ENCODE measurements around the gene CDH4.
"Not testable (repeated sequence)": the region's sequence is repeated elsewhere in the genome, so short reads cannot be mapped to it uniquely, and the experiment has no call there.

The CDH4 gene

DNA sequence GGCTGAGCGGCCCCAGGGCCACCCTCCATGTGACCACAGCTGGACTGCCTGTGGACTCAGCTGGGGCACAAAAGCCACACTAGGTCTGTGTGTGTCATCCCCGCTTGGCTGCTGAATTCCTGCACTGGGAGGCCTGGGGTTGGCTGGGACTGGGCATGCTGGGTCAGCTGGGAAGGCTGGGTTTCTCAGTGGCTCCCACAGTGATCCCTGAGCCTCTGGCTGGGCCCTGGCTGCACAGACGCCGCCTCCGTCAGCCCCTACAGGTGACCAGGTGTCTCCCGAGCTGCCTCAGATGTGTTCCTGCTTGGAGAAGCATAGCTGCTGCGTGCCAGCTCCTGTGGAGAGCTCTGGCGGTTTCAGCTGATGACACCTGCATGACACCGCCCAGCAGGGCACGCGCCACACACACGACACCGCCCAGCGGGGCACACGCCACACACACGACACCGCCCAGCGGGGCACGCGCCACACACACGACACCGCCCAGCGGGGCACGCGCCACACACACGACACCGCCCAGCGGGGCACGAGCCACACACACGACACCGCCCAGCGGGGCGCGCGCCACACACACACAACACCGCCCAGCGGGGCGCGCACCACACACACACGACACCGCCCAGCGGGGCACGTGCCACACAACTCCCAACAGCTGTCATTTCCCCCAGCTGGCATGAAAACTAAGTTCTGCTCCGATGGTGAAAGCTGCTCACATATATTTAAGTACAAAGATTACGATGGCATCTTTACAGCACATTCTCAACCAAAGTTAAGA is 724.8 kb downstream of the CDH4 start:
- Histone ChIP-seq H3K4me1 (peaks cover 6% of the 10 kb centered on the region), H3K4me3 (no peak overlapping the region), H3K36me3 (replicated peaks) (peaks cover 26% of the 10 kb centered on the region), H3K27me3 (ENCODE audit: low read depth) (no peaks in the 10 kb centered on the region), H3K9me3 (no peaks in the 10 kb centered on the region)
- in situ Hi-C loops (cut with MboI; ENCODE audit: low sequenced_read_pairs), result no loop called here
- no peak for DNase-seq (ENCODE audit: low spot score in 2 of 2)

DNA sequence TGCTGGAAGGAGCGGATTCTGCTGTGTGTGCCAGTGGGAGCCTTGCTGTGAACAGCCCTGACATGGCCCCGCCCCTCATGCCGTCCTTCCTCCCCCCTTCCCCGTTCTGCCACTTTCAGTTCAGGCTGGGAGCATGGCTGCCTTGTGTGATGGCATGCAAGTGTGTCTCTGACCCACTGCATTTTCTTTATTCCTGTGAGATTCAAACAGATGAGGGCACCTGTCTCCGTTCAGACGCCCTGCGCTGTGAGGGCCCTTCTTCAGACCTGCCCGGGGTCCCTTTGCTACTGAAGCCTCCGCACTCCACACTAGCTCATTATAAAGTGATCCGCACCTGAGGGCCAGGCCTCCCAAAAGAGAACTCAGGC is 725.3 kb downstream of the CDH4 start:
- Histone ChIP-seq H3K9me3 (no peaks in the 10 kb centered on the region), H3K36me3 (replicated peaks) (peaks cover 26% of the 10 kb centered on the region), H3K27me3 (ENCODE audit: low read depth) (no peaks in the 10 kb centered on the region), H3K4me3 (no peak overlapping the region), H3K4me1 (peaks cover 6% of the 10 kb centered on the region)
- DNase-seq (ENCODE audit: low spot score in 2 of 2), result no peak
- in situ Hi-C loops (cut with MboI; ENCODE audit: low sequenced_read_pairs), result no loop called here

DNA sequence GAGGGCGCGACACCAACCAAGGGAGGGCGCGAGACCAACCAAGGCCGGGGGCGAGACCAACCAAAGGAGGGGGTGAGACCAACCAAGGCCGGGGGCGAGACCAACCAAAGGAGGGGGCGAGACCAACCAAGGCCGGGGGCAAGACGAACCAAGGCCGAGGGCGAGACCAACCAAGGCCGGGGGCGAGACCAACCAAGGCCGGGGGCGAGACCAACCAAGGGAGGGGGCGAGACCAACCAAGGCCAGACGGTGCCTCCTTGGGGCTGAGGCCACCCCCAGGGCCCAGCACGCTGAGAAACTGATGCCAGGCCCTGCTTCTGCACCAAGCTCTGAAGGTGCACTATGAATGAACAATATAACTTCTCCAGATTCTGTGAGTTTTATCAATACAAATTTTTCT is 726.4 kb downstream of the CDH4 start:
- Histone ChIP-seq H3K4me1 (peaks cover 6% of the 10 kb centered on the region), H3K27me3 (ENCODE audit: low read depth) (no peaks in the 10 kb centered on the region), H3K36me3 (replicated peaks) (peaks cover 15% of the 10 kb centered on the region), H3K4me3 (no peak overlapping the region), H3K9me3 (no peaks in the 10 kb centered on the region)
- in situ Hi-C loops (cut with MboI; ENCODE audit: low sequenced_read_pairs), result no loop called here
- DNase-seq (ENCODE audit: low spot score in 2 of 2), result no peak

DNA sequence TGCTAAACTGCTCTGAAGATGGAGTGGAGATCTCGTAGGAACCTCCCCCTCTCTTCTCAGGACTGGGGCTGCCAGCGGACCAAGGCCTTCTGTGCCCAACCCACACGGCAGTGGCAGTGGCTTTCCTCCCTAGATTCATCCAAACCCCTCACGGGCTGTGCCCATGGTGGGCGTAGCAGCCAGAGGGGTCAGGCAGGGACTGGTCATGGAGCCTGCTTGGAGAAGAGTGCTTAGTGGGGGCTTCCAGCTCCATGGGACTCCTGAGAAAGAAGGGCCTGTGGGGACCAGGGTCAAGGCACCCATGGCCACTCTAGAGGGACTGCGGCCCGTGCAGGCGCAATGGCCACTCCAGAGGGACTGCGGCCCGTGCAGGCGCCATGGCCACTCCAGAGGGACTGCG is 727.0 kb downstream of the CDH4 start:
- H3K27me3 ChIP-seq (ENCODE audit: low read depth), result no peaks in the 10 kb centered on the region
- no peak overlapping the region for H3K4me3 ChIP-seq
- in situ Hi-C loops (cut with MboI; ENCODE audit: low sequenced_read_pairs), result no loop called here
- peaks cover 6% of the 10 kb centered on the region for H3K4me1 ChIP-seq
- no peak for DNase-seq (ENCODE audit: low spot score in 2 of 2)
- H3K36me3 ChIP-seq (replicated peaks), result peaks cover 9% of the 10 kb centered on the region
- no peaks in the 10 kb centered on the region for H3K9me3 ChIP-seq

DNA sequence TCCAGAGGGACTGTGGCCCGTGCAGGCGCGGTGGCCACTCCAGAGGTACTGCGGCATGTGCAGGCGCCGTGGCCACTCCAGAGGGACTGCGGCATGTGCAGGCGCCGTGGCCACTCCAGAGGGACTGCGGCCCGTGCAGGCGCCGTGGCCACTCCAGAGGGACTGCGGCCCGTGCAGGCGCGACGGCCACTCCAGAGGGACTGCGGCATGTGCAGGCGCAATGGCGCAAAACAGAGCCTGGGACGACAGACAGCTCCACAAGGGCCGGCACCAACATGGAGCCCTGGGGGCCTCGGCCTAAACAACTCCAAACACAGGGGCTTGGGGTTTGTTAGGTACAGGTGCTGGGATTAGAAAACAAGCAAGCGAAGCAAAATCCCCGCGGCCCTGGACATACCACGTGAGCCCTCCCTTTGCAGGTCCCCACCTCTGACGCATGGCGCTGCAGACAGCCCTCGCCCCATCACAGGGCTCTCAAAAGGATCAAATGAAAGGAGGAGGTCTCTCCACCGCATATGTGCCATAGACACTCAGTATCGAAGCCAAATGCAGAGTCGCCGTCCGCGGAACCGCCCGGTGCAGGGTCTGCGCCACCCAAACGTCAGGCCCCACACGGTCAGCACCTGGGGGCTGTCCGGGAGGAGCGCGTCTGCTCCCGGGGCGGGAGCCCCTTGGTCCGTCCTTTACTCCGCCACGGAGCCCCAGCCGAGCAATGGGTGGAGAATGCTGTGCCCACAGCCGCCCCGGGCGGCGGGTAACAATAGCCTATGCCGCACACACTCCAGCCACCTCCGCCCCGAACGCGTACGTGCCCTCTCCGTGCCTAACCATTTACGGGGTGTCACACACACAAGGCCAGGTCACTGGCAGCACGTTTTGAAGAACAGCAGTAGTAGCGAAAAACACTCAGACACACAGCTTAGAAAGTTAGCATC is 727.9 kb downstream of the CDH4 start:
- H3K9me3 ChIP-seq, result no peaks in the 10 kb centered on the region
- no peak overlapping the region for H3K4me3 ChIP-seq
- no peak for DNase-seq (ENCODE audit: low spot score in 2 of 2)
- in situ Hi-C loops (cut with MboI; ENCODE audit: low sequenced_read_pairs), result no loop called here
- no peaks in the 10 kb centered on the region for H3K27me3 ChIP-seq (ENCODE audit: low read depth)
- peaks cover 5% of the 10 kb centered on the region; the same call in 1 of the 2 replicates for H3K36me3 ChIP-seq (replicated peaks)
- H3K4me1 ChIP-seq, result peaks cover 6% of the 10 kb centered on the region

DNA sequence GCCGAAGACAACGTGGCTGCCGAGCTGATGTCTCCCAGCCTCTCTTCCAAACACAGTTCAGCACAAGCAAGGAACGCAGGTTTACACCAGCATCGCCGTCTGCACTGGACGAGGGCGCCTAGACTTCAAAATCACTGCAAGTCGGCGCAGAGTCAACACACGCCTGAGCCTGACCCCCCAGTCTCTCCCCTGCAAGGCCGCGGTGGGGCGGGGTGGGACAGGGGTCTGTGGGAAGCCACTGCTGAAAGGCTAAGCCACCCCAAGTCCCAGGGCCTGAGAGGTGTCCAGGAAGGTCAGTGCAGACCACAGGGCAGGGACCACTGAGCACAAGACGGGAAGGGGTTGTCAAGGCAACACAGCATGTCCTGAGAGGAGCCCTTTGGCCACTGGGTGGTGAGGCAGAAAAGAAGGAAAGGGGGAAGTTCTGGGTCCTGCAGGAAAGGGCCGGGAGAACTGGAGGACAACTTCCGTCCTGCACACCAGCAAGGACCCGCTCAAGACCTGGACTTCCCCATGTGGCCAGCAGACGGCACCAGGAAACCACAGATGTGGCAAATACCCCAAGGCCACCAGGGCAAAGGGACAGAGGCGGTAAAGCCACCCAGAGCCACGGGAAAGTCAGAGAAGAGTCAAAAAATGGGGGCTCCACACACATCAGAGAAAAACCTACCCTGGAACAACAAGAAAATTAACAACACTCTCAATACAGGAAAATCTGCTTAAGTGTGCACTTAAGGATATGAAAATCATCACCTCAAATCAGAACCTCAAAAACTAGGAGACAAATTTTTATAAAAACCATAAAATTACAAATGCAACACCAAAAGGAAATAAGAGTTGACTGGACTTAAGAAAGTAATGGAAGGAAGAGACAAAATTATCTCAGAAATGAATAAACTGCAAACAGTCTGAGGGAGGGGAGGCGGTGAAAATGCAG is 728.9 kb downstream of the CDH4 start:
- in situ Hi-C loops (cut with MboI; ENCODE audit: low sequenced_read_pairs), result no loop called here
- peaks cover 5% of the 10 kb centered on the region for H3K36me3 ChIP-seq (replicated peaks)
- no peak overlapping the region for H3K4me3 ChIP-seq
- no peaks in the 10 kb centered on the region for H3K9me3 ChIP-seq
- no peaks in the 10 kb centered on the region for H3K27me3 ChIP-seq (ENCODE audit: low read depth)
- DNase-seq (ENCODE audit: low spot score in 2 of 2), result no peak
- peaks cover 6% of the 10 kb centered on the region for H3K4me1 ChIP-seq

DNA sequence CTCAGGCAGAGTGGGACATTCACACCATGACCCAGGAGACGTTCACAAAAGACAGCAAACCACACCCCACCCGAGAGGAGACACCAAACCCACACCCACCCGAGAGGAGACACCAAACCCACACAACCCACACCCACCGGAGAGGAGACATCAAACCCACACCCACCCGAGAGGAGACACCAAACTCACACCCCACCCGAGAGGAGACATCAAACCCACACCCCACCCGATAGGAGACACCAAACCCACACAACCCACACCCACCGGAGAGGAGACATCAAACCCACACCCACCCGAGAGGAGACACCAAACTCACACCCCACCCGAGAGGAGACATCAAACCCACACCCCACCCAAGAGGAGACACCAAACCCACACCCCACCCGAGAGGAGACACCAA is 729.6 kb downstream of the CDH4 start:
- H3K36me3 ChIP-seq (replicated peaks); in situ Hi-C loops (cut with MboI; ENCODE audit: low sequenced_read_pairs): not testable (repeated sequence)

DNA sequence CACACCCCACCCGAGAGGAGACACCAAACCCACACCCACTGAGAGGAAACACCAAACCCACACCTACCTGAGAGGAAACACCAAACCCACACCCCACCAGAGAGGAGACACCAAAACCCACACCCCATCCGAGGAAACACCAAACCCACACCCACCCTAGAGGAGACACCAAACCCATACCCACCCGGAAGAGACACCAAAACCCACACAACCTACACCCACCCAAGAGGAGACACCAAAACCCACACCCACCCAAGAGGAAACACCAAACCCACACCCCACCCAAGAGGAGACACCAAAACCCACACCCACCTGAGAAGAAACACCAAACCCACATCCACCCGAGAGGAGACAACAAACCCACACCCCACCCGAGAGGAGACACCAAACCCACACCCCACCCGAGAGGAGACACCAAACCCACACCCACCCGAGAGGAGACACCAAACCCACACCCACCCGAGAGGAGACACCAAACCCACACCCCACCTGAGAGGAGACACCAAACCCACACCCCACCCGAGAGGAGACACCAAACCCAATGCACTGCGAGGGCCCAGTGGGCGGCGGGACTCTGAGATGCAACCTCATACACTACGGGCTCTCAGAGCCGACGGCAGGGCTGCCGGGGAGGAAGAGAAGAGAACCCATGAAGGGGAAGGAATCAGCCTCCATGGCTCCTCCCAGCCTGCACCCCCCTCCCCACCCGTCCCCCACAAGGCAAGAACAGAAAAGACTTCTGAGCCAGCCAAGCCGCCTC is 730.3 kb downstream of the CDH4 start:
- no peak for DNase-seq (ENCODE audit: low spot score in 2 of 2)
- no peaks in the 10 kb centered on the region for H3K4me1 ChIP-seq
- H3K9me3 ChIP-seq, result no peaks in the 10 kb centered on the region
- in situ Hi-C loops (cut with MboI; ENCODE audit: low sequenced_read_pairs), result no loop called here
- H3K4me3 ChIP-seq, result no peak overlapping the region
- peaks cover 4% of the 10 kb centered on the region for H3K36me3 ChIP-seq (replicated peaks)
- no peaks in the 10 kb centered on the region for H3K27me3 ChIP-seq (ENCODE audit: low read depth)

More for the DNA sequence above, 729.6 kb downstream of the CDH4 start:
- H3K27me3 ChIP-seq (ENCODE audit: low read depth); H3K4me1 ChIP-seq; DNase-seq (ENCODE audit: low spot score in 2 of 2); H3K4me3 ChIP-seq; H3K9me3 ChIP-seq: not testable (repeated sequence)

DNA sequence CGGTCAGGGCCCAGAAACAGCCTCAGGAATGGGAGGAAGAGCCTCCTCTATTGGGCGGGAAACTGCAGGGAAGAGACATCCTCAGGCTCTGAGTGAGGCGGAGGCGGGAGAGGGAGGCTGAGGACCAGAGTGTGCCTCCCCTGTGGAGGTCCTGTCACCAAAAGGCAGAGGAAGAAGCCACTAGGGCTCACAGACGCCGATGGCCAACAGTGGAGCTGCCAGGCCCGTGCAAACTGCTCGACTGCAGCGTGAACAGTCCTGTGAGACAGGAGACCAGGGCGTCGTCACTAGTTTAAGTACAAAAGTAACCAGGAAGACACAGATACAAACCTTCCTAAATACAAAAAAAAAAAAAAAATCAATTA is 730.9 kb downstream of the CDH4 start:
- in situ Hi-C loops (cut with MboI; ENCODE audit: low sequenced_read_pairs), result no loop called here
- H3K36me3 ChIP-seq (replicated peaks), result peaks cover 8% of the 10 kb centered on the region
- H3K4me3 ChIP-seq, result no peak overlapping the region
- no peak for DNase-seq (ENCODE audit: low spot score in 2 of 2)
- H3K9me3 ChIP-seq, result no peaks in the 10 kb centered on the region
- no peaks in the 10 kb centered on the region for H3K27me3 ChIP-seq (ENCODE audit: low read depth)
- no peaks in the 10 kb centered on the region for H3K4me1 ChIP-seq

DNA sequence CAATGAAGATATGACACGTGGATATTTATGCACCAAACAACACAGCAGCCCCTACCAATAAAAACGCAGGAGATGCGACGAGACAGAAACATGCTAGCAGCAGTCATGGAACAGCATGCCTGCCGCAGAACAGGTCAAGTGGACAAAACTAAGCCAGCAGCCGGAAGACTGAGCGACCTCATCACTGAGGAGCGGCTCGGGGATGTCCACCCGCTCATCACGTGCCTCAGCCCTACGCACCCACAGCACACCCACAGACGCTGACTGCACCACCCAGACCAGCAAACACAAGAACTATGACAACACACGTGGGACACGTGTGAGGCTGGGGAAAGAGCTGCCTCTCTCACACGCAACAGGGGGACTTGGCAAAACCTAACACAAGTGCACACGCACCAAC is 731.9 kb downstream of the CDH4 start:
- Histone ChIP-seq H3K36me3 (replicated peaks) (peaks cover 12% of the 10 kb centered on the region), H3K9me3 (no peaks in the 10 kb centered on the region), H3K27me3 (ENCODE audit: low read depth) (no peaks in the 10 kb centered on the region), H3K4me3 (no peak overlapping the region), H3K4me1 (no peaks in the 10 kb centered on the region)
- DNase-seq (ENCODE audit: low spot score in 2 of 2), result no peak
- in situ Hi-C loops (cut with MboI; ENCODE audit: low sequenced_read_pairs), result no loop called here

DNA sequence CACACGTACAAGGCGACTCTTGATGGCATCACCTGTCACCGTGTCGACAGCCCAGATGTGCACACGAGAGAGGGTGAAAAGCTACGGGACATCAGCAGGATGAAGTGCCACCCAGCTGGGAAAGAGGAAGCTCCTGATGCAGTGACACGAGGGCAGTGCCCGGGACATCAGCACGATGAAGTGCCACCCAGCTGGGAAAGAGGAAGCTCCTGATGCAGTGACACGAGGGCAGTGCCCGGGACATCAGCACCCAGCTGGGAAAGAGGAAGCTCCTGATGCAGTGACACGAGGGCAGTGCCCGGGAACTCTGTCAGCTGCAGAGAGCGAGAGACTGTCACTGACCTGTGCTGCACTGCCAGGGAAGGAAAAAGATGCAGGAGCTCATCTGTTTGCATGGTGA is 732.4 kb downstream of the CDH4 start:
- in situ Hi-C loops (cut with MboI; ENCODE audit: low sequenced_read_pairs); H3K9me3 ChIP-seq; H3K4me1 ChIP-seq; H3K4me3 ChIP-seq; DNase-seq (ENCODE audit: low spot score in 2 of 2); H3K27me3 ChIP-seq (ENCODE audit: low read depth): not testable (repeated sequence)
- H3K36me3 ChIP-seq (replicated peaks), result peaks cover 12% of the 10 kb centered on the region

DNA sequence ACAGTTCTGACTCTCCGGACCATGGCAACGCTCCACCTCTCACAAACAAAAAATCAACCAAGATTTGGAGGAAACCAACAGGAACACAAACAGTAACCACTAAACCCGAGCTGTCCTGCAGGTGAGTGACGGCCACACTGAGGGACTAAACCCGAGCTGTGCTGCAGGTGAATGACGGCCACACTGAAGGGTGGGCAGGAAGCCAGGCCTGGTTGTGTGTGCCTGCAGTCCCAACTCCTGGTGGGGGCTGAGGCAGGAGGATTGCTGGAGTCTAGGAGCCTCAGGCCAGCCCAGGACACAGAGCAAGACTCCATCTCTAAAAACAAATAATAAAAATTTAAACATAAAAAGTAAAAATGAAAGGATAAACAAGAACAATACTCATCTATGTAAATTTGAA is 733.0 kb downstream of the CDH4 start:
- Histone ChIP-seq H3K4me3 (no peak overlapping the region), H3K4me1 (no peaks in the 10 kb centered on the region), H3K36me3 (replicated peaks) (peaks cover 15% of the 10 kb centered on the region), H3K27me3 (ENCODE audit: low read depth) (no peaks in the 10 kb centered on the region), H3K9me3 (no peaks in the 10 kb centered on the region)
- no peak for DNase-seq (ENCODE audit: low spot score in 2 of 2)
- in situ Hi-C loops (cut with MboI; ENCODE audit: low sequenced_read_pairs), result no loop called here

DNA sequence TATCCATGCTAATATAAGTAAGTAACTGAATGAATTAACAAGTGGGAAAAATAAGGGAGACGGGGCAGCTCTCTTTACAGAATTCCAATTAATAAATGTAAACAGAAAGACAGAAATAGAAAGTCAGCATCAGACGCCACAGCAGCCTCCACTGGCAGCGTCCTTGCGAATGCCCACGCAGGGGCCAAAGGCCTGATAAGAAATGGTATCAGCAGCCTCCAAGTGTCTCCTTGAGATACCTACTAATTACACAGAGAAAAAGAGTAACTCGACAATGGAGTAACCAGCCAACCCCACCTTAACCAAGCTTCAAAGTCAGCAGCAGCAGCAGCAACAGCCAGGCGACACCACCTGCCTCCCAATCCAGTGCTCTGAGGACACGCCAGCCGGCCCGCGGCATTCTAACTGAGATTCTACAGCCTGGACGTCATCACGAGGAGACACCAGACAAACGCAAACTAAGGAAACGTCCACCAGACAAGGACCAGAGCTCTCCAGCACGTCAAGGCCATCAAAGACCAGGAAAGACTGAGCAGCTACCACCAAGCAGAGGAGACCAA is 734.8 kb downstream of the CDH4 start:
- no peak overlapping the region for H3K4me3 ChIP-seq
- no peaks in the 10 kb centered on the region for H3K4me1 ChIP-seq
- no peaks in the 10 kb centered on the region for H3K9me3 ChIP-seq
- DNase-seq (ENCODE audit: low spot score in 2 of 2), result no peak
- peaks cover 22% of the 10 kb centered on the region for H3K36me3 ChIP-seq (replicated peaks)
- in situ Hi-C loops (cut with MboI; ENCODE audit: low sequenced_read_pairs), result no loop called here
- H3K27me3 ChIP-seq (ENCODE audit: low read depth), result no peaks in the 10 kb centered on the region

All from HAP-1 (cell line).